Common myeloid progenitor, CD34-positive (primary cell): Measurements from ENCODE around the gene TIGD1.

Experiments
- CTCF ChIA-PET: fragments of 350-600 bp; sonication (Branson Sonifier 250); formaldehyde crosslinking; loops from one replicate; lab custom pipeline; 2021; ENCODE audit warnings: antibody characterized with exemption; lab: Charles Lee
- POLR2A ChIA-PET: fragments of 350-600 bp; sonication (Branson Sonifier 250); formaldehyde crosslinking; loops from one replicate; lab custom pipeline; 2021; ENCODE audit warnings: antibody characterized with exemption; lab: Charles Lee
- DNase-seq, 3 donors: peaks; one replicate each; pipeline versions ENCODE4 v3.0.0 to v3.0.0-alpha.2; 2013
- H3K27ac ChIP-seq, 2 experiments: 1 replicate in 1 of 2; 2 replicates in 1 of 2; pipeline ENCODE4 v1.7.0; 2013; ENCODE audit warnings: inconsistent platforms in 2 of 2, low read length in 2 of 2, mild to moderate bottlenecking in 2 of 2, low read depth in 1 of 2, moderate library complexity in 1 of 2; ENCODE audit not compliant: severe bottlenecking in 2 of 2, insufficient read depth in 1 of 2, poor library complexity in 1 of 2
- H3K27me3 ChIP-seq, 5 experiments: replicated peaks in 2 of 5; 1 replicate in 3 of 5; 2 replicates in 2 of 5; pipeline versions ENCODE4 v1.6.1 to v1.7.0; 2013; ENCODE audit warnings: low read length in 4 of 5, mild to moderate bottlenecking in 2 of 5, moderate library complexity in 2 of 5, inconsistent platforms in 1 of 5; ENCODE audit not compliant: insufficient read depth in 5 of 5, control insufficient read depth in 4 of 5
- H3K36me3 ChIP-seq, 4 experiments: 1 replicate in 2 of 4; 2 replicates in 2 of 4; pipeline versions ENCODE4 v1.6.1 to v1.7.0; 2013; ENCODE audit warnings: low read length in 3 of 4, control low read depth in 1 of 4, mild to moderate bottlenecking in 1 of 4; ENCODE audit not compliant: control insufficient read depth in 4 of 4, insufficient read depth in 4 of 4
- H3K4me1 ChIP-seq, 4 experiments: 1 replicate in 3 of 4; 2 replicates in 1 of 4; pipeline versions ENCODE4 v1.6.1 to v1.7.1; 2013; ENCODE audit warnings: low read length in 3 of 4, mild to moderate bottlenecking in 3 of 4, control low read depth in 1 of 4, inconsistent platforms in 1 of 4, moderate library complexity in 1 of 4; ENCODE audit not compliant: control insufficient read depth in 4 of 4, insufficient read depth in 4 of 4; ENCODE audit errors: control extremely low read depth in 1 of 4
- H3K4me3 ChIP-seq, 7 experiments: 1 replicate in 4 of 7; 2 replicates in 3 of 7; pipeline versions ENCODE4 v1.5.1 to v1.7.0; 2013; ENCODE audit warnings: mild to moderate bottlenecking in 7 of 7, low read length in 6 of 7, moderate library complexity in 6 of 7, inconsistent platforms in 2 of 7, low read depth in 2 of 7, control low read depth in 1 of 7; ENCODE audit not compliant: insufficient read depth in 4 of 7, control insufficient read depth in 1 of 7; ENCODE audit errors: extremely low read depth in 1 of 7
- H3K9me3 ChIP-seq, 5 experiments: 1 replicate in 4 of 5; 2 replicates in 1 of 5; pipeline versions ENCODE4 v1.6.1 to v1.7.1; 2013; ENCODE audit warnings: low read length in 4 of 5, mild to moderate bottlenecking in 2 of 5, inconsistent platforms in 1 of 5, low read depth in 1 of 5, moderate library complexity in 1 of 5; ENCODE audit not compliant: control insufficient read depth in 4 of 5, insufficient read depth in 2 of 5; ENCODE audit errors: control extremely low read depth in 1 of 5
- WGBS: methylation state at CpG from one replicate; pipeline ENCODE4 v1.1.5; 2013; ENCODE audit not compliant: insufficient coverage; 5-methylcytosine and 5-hydroxymethylcytosine counted together

TIGD1 gene

DNA sequence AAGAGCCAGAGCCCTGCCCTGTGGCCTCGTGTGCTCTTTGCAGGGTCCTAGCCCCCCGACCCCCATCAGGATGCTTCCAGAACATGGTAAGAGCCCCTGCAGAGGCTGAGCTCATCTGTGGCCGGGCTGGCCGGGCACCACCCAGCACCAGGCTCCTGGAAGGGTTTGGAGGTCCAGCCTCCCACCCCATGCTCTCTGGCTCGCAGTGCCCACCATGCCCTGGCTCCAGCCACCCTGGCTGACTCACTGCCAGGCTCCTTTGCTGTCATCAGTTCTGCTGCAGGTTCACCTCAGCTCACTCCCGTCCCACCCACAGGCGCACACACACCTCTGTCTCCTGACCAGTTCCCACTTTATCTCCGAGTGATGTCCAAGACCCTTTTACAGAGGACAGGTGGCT lies 37.7 kb upstream of the TIGD1 start:
- H3K4me1 ChIP-seq: peaks cover 0 to 7% (median 2%) of the 10 kb centered on the region in 4 experiments
- H3K36me3 ChIP-seq: peaks cover 2 to 13% (median 4%) of the 10 kb centered on the region in 4 experiments
- peaks cover 0 to 6% (median 0%) of the 10 kb centered on the region in 5 experiments for H3K9me3 ChIP-seq
- ChIA-PET CTCF (no interaction called here), POLR2A (no interaction called here)
- DNase-seq: no peak
- no peaks in the 10 kb centered on the region for H3K27me3 ChIP-seq
- 91% methylated on average over 8 of the region's 8 CpGs for WGBS
- no peak overlapping the region for H3K27ac ChIP-seq
- no peak overlapping the region for H3K4me3 ChIP-seq

DNA sequence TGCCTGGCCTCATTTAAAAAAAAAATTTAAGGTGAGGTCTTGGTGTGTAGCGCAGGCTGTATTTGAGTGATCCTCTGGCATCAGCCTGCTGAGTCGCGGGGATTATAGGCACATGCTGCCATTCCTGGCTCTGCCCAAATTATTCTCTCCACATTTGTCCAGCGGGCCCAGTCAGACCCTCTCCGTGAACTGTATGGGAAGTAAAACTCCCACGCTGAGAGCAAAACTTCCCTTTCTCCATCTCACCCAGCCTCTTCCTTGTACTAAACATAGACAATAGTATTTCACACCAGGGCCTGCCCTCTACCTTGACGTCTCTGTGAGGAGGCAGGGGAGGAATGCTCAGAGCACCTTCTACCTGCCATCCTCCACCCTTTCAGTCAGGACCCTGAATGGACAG lies 37.2 kb upstream of the TIGD1 start:
- ChIA-PET POLR2A (no interaction called here), CTCF (no interaction called here)
- WGBS: 79% methylated on average over 6 of the region's 7 CpGs

DNA sequence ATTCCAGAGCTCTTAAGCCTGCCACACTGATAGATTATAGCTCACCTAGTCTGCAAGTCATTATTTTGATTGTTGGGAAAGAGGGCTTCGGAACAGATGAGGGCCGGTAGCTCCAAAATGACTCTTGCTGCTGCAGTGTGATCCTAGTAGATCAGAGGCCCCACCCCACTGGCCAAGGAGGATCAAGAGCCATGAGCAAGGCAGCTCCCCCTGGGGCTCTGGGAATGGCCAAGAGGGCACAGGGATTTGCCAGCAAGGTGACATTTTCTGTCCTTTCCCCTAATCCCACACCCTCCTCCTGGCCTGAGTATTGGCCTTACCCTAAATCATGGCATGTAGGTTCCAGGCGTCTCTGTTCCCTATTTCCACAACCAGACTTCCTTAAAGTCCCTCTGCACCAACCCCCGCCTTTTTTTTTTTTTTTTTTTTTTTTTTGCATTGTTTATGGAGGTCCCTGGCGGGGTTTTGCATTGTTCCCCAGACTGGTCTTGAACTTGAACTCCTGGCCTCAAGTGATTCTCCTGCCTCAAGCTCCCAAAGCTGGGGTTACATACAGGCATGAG lies 36.7 kb upstream of the TIGD1 start:
- H3K4me1 ChIP-seq: peaks cover 0 to 4% (median 0%) of the 10 kb centered on the region in 4 experiments
- 93% methylated on average over 3 of the region's 5 CpGs for WGBS
- no peaks in the 10 kb centered on the region for H3K27me3 ChIP-seq
- no peak for DNase-seq
- no peak overlapping the region for H3K27ac ChIP-seq
- ChIA-PET CTCF (no interaction called here), POLR2A (no interaction called here)
- H3K9me3 ChIP-seq: peaks cover 0 to 6% (median 0%) of the 10 kb centered on the region in 5 experiments
- H3K4me3 ChIP-seq: no peak overlapping the region
- H3K36me3 ChIP-seq: peaks cover 4 to 22% (median 7%) of the 10 kb centered on the region in 4 experiments

More for the DNA sequence above, 37.2 kb upstream of the TIGD1 start:
- Histone ChIP-seq H3K27me3 (no peaks in the 10 kb centered on the region), H3K4me1 (peaks cover 0 to 4% (median under 1%) of the 10 kb centered on the region in 4 experiments), H3K27ac (no peak overlapping the region), H3K9me3 (peaks cover 0 to 6% (median 0%) of the 10 kb centered on the region in 5 experiments), H3K4me3 (no peak overlapping the region), H3K36me3 (peaks cover 2 to 18% (median 6%) of the 10 kb centered on the region in 4 experiments)
- DNase-seq: no peak

- H3K27me3 ChIP-seq: no peaks in the 10 kb centered on the region
- peaks cover 9 to 37% (median 16%) of the 10 kb centered on the region in 4 experiments for H3K36me3 ChIP-seq
- H3K4me1 ChIP-seq: peaks cover 0 to 8% (median 0%) of the 10 kb centered on the region in 4 experiments
- H3K4me3 ChIP-seq: no peak overlapping the region
- no peak overlapping the region for H3K27ac ChIP-seq
- ChIA-PET POLR2A (interaction anchor here (0.6 kb wide), 1 partner anchor 12 kb away, joined by 5 read pairs; no protein-coding TSS in a partner anchor), CTCF (no interaction called here)
- 95% methylated on average over 5 of the region's 6 CpGs for WGBS
- peaks cover 0 to 6% (median 0%) of the 10 kb centered on the region in 5 experiments for H3K9me3 ChIP-seq
- DNase-seq: no peak
Observed at GRCh38 chr2:232584238-232584637, 33.9 kb upstream of the TIGD1 start.

GRCh38 chr2:232581725-232582124 lies 31.4 kb upstream of the TIGD1 start:
- ChIA-PET CTCF (interaction anchor here (1.2 kb wide), 1 partner anchor 18 kb away, joined by 4 read pairs; no protein-coding TSS in a partner anchor), POLR2A (no interaction called here)
- H3K4me3 ChIP-seq: no peak overlapping the region
- DNase-seq: no peak
- no peak overlapping the region for H3K27ac ChIP-seq
- H3K27me3 ChIP-seq: no peaks in the 10 kb centered on the region
- peaks cover 9 to 37% (median 16%) of the 10 kb centered on the region in 4 experiments for H3K36me3 ChIP-seq
- peaks cover 0 to 3% (median 0%) of the 10 kb centered on the region in 4 experiments for H3K4me1 ChIP-seq
- H3K9me3 ChIP-seq: peaks cover 0 to 6% (median 0%) of the 10 kb centered on the region in 5 experiments

DNA sequence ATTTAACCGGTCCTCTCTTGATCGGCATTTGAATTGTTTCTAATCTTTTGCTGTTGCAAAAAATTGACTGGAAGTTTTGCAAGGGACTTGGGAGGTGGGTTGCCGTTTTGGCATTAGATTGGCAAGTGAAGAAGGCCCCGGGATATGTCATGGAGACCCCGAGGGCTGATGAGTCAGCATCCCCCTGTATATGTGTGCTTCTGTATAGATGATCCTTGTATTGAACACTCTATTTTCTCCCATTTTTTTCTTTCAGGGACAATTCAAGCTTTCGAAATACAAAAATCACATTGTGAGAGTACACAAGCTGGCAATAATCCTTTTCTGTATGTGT lies 30.3 kb upstream of the TIGD1 start:
- H3K9me3 ChIP-seq: peaks cover 0 to 6% (median 0%) of the 10 kb centered on the region in 5 experiments
- H3K27me3 ChIP-seq: no peaks in the 10 kb centered on the region
- WGBS: 100% methylated on average over 3 of the region's 6 CpGs
- no peak overlapping the region for H3K27ac ChIP-seq
- POLR2A ChIA-PET: no interaction called here
- H3K4me3 ChIP-seq: no peak overlapping the region
- H3K4me1 ChIP-seq: peaks cover 0 to 3% (median 0%) of the 10 kb centered on the region in 4 experiments
- H3K36me3 ChIP-seq: peaks cover 9 to 37% (median 17%) of the 10 kb centered on the region in 4 experiments
- CTCF ChIA-PET: interaction anchor here (0.7 to 1.5 kb wide), 2 partner anchors 9 to 13 kb away, joined by 3 read pairs; no protein-coding TSS in a partner anchor
- DNase-seq: no peak

- Histone ChIP-seq H3K27ac (no peak overlapping the region), H3K36me3 (peaks cover 9 to 44% (median 27%) of the 10 kb centered on the region in 4 experiments), H3K4me3 (no peak overlapping the region), H3K27me3 (no peaks in the 10 kb centered on the region), H3K4me1 (peaks cover 0 to 3% (median 0%) of the 10 kb centered on the region in 4 experiments), H3K9me3 (no peaks in the 10 kb centered on the region)
- POLR2A ChIA-PET: no interaction called here
- 100% methylated on average over 1 of the region's 2 CpGs for WGBS
- CTCF ChIA-PET: interaction anchor here (3.2 kb wide), 1 partner anchor 10 kb away, joined by 13 read pairs; no protein-coding TSS in a partner anchor
- DNase-seq: no peak
Observed at GRCh38 chr2:232578626-232579025, 28.3 kb upstream of the TIGD1 start.
